Measurements from ENCODE around the gene ZNF503.

Gene ZNF503

DNA sequence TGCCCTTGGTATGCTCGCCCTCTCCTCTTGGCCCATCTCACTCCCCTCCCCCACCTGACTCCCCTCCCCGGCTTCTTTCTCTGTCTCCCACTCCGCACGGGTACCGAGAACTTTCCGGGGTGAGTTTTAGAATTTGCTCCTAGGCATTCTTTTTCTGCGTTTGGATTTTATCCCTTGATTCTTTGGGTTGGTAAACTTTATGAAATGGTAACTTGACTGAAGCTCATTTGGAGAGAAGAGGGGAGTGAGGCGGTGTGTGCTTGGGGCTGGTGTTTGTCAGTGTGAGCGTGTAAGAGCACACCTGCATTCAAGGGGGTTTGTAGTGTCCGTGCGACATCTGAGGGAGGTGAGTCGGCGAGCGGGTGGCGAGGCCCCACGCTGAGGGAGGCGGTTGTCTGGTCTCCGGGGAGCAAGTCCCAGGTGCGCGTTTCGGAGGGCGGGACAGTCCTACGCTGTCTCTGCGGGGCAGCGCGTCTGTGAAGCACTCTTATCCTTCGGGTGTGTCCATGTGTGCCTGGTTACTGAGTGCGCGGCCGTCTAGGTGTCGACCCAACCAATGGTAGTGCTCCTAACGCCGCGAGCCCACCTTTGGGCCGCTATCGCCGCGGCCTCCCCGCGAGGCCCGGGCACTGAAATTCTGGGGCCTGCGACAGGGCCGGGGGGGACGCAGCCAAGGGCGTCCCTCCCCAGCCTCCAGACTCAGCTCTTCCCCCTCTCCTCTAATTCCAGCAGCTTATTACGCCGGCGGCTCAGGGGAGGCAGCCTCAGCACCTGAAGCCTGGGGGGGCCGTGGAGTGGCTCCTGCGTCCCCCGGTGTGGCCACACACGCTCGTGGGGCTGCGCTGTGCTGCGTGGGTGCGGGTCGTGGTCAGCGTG, 2.6 kb upstream of the ZNF503 start:
- Histone ChIP-seq H3K4me1 (ENCODE audit: insufficient read depth, low read length) (peaks cover 5% of the 10 kb centered on the region), H3K27me3 (ENCODE audit: control insufficient read depth in 1 of 2, insufficient read depth in 2 of 2, low read length in 2 of 2) (no peaks in the 10 kb centered on the region), H3K9ac (ENCODE audit: low read length) (peak overlapping the region; percentile 73), H3K4me3 (ENCODE audit: low read depth in 1 of 2, low read length in 2 of 2) (peak overlapping the region; percentile 45 to 86), H3K9me3 (ENCODE audit: low read length) (no peaks in the 10 kb centered on the region), H3K36me3 (ENCODE audit: insufficient read depth, low read length) (no peaks in the 10 kb centered on the region), H3K27ac (ENCODE audit: low read depth, low read length) (peak overlapping the region; percentile 98)

DNA sequence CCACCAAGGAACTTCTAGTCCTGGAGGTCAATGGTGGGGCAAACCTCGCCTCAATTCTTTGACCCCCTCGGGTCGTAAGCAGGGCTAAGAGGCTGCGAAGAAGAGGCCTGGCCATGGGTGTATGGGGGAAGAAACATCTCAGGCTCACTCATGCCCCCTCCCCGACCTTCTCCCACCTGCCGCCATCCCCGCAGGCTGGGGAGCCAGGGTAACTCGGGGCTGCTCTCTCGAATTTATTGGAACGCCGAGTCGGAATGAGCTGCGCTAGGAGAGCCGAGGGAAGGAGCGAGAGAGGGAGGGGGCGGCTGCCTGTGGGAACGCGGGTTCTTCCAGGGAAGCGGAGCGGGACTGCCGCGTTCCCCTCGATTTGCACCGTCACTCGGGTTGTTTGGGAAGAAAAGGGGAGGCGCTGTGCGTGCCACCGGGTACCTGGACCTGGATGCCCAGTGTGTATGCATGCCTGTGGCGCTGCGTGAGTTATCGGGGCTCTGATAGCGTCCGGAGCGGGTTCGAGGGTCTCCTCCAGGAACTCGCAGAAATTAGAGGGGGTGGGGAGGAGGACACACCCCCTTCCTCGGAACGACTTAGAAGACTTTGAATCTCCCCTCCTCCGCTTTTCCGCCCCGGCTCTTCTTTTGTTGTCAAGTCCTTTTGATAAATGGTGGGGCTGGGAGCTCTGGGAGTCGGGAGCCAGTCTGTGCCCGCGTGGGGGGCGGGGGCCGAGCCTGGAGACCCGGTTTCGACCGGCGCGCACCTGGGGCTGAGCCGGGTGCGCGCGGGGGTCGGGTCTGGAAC, 1.8 kb upstream of the ZNF503 start:
- peaks cover 5% of the 10 kb centered on the region for H3K4me1 ChIP-seq (ENCODE audit: insufficient read depth, low read length)
- peak overlapping the region; percentile 73 for H3K9ac ChIP-seq (ENCODE audit: low read length)
- no peaks in the 10 kb centered on the region for H3K36me3 ChIP-seq (ENCODE audit: insufficient read depth, low read length)
- H3K27ac ChIP-seq (ENCODE audit: low read depth, low read length), result peak overlapping the region; percentile 98
- peak overlapping the region; percentile 45 to 86 for H3K4me3 ChIP-seq (ENCODE audit: low read depth in 1 of 2, low read length in 2 of 2)
- no peaks in the 10 kb centered on the region for H3K27me3 ChIP-seq (ENCODE audit: control insufficient read depth in 1 of 2, insufficient read depth in 2 of 2, low read length in 2 of 2)
- H3K9me3 ChIP-seq (ENCODE audit: low read length), result no peaks in the 10 kb centered on the region

DNA sequence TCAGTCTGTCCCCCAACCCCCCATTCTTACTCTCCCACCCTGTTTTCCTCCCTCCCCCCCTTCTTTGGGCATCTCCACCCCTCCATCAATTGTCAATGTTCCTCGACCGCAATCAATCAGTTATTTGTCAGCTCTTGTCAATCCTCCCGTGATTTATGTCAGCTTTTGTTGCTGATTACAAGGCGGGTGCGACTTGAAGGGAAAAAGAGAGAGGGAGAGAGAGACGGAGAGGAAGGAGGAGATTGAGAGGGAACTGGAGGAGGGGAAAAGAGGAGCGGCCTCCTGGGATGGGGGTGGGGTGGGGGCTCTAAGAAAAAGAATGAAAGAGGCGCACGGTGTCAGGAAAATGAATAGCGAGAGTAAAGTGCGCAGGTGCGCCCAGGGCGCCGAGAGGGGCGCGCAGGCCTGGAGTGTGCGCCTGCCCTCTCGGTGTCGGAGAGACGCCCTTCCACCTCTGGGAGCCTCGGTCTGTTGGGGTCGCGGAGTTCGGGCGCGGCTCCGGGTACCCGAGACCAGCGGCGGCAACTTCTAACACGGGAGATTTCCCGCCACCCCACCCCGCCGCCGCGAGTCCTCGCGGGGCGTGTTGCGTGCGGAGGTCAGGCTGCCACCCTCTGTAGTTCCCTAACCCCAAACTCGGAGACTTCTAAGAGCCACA, 1.1 kb upstream of the ZNF503 start:
- no peaks in the 10 kb centered on the region for H3K27me3 ChIP-seq (ENCODE audit: control insufficient read depth in 1 of 2, insufficient read depth in 2 of 2, low read length in 2 of 2)
- peak overlapping the region; percentile 98 for H3K27ac ChIP-seq (ENCODE audit: low read depth, low read length)
- H3K4me1 ChIP-seq (ENCODE audit: insufficient read depth, low read length), result peaks cover 5% of the 10 kb centered on the region
- no peaks in the 10 kb centered on the region for H3K9me3 ChIP-seq (ENCODE audit: low read length)
- no peaks in the 10 kb centered on the region for H3K36me3 ChIP-seq (ENCODE audit: insufficient read depth, low read length)
- peak overlapping the region; percentile 73 for H3K9ac ChIP-seq (ENCODE audit: low read length)
- H3K4me3 ChIP-seq (ENCODE audit: low read depth in 1 of 2, low read length in 2 of 2), result peak overlapping the region; percentile 45 to 86

DNA sequence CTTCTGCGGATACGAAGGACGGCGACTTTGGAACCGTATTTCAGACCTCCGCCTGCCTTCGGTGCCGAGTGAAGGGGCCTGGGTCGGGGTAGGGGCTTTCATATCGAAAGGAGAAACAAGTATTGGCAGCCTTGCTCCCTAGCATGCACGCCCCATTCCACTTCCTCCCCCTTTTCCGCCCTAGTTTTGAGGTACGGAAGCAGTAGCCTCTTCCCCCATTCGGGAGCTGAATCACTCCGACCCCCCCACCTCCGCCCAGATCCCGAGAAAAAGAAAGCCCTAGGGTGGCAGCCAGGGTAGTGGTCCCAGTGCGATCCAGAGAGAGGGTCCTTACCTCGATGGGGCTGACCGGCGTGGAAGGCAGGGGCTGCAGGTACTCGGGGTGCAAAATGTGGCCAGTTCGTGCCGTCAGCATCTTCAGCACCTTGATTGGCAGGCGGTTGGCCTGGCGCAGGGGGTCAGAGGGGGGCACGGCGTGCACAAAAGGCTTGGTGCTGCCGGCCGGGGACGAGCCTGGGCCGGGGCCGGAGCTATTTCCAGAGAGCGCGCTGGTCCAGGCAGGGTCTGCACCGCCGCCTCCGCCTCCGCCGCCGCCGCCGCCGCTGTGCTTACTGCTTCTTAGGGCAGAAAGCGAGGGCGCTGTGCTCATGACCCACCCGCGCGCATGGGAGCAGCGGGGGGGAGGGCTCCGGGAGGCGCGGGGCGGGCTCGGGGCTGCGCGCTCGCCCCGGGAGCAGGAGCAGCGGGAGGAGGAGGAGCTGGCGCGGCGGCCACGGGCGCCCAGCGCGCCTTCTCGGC, 594 bp downstream of the ZNF503 start:
- peak overlapping the region; percentile 96 for H3K9ac ChIP-seq (ENCODE audit: low read length)
- H3K9me3 ChIP-seq (ENCODE audit: low read length), result no peaks in the 10 kb centered on the region
- peak overlapping the region; percentile 98 for H3K27ac ChIP-seq (ENCODE audit: low read depth, low read length)
- H3K36me3 ChIP-seq (ENCODE audit: insufficient read depth, low read length), result no peaks in the 10 kb centered on the region
- peak overlapping the region; percentile 86 to 100 for H3K4me3 ChIP-seq (ENCODE audit: low read depth in 1 of 2, low read length in 2 of 2)
- peaks cover 5% of the 10 kb centered on the region for H3K4me1 ChIP-seq (ENCODE audit: insufficient read depth, low read length)
- H3K27me3 ChIP-seq (ENCODE audit: control insufficient read depth in 1 of 2, insufficient read depth in 2 of 2, low read length in 2 of 2), result no peaks in the 10 kb centered on the region

DNA sequence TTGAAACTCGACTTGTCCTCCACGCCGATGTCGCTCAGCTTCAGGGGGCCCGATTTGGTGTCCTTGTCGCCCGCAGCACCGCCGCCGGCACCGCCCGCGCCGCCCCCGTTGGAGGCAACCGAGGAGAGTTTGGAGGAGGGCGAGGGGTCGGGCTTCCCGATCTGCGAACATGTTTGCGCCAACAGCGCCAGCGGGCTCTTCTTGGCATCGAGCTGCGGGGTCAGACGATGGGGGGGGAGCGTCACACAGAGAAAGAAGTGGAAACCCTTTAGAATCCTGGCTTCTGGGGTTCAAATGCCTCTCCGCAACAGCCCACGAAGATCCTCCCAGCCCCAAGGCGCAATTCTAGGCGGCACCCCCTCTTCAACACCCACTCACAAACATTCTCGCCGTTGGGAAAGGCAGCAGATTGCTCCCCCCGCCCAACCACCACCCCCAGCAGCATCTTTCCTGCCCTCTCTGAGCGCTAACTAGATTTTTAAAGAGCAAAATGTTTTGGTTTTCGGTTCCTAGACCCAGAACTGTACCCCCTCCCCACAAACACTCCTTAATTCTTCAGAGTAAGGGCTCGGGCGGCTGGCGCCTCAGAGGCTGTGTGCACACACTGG, 1.3 kb downstream of the ZNF503 start:
- Histone ChIP-seq H3K27me3 (ENCODE audit: control insufficient read depth in 1 of 2, insufficient read depth in 2 of 2, low read length in 2 of 2) (no peaks in the 10 kb centered on the region), H3K36me3 (ENCODE audit: insufficient read depth, low read length) (no peaks in the 10 kb centered on the region), H3K9me3 (ENCODE audit: low read length) (no peaks in the 10 kb centered on the region), H3K27ac (ENCODE audit: low read depth, low read length) (peak overlapping the region; percentile 98), H3K4me3 (ENCODE audit: low read depth in 1 of 2, low read length in 2 of 2) (peak overlapping the region; percentile 86 to 100), H3K9ac (ENCODE audit: low read length) (peak overlapping the region; percentile 96), H3K4me1 (ENCODE audit: insufficient read depth, low read length) (peaks cover 5% of the 10 kb centered on the region)

DNA sequence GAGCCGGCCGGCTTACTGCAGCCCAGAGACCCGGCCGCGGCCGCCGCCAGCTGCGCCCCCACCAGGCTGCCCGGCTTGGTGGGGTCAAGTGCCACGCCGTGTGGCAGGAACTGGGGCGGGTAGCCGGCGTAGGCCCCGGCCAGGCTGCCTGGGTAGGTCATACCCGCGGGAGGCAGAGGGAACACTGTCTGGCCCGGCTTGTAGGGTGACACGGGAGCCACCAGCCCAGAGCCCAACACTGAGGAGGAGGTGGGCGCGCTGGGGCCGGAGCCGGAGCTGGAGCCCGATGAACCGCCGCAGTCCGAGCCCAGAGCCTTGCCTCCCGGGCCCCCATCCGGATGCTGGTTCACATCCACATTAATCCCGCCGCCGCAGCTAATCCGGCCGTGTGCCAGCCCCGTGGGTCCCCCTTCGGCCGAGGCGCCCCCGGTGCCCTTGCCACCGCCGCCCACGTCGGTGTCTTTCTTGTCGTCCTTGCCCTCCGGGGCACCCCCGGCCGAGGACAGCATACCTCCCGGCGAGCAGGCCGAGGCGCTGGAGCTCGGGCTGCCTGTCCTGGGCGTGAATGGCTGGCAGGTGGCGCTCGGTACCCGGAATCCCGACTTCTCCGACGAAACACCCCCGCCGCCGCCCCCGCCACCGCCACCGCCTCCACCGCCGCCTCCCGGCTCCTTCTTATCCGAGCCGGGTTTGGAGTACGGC, 2.0 kb downstream of the ZNF503 start:
- peak overlapping the region; percentile 98 for H3K27ac ChIP-seq (ENCODE audit: low read depth, low read length)
- H3K4me3 ChIP-seq (ENCODE audit: low read depth in 1 of 2, low read length in 2 of 2), result peak overlapping the region; percentile 82 to 86
- H3K27me3 ChIP-seq (ENCODE audit: control insufficient read depth in 1 of 2, insufficient read depth in 2 of 2, low read length in 2 of 2), result no peaks in the 10 kb centered on the region
- no peaks in the 10 kb centered on the region for H3K9me3 ChIP-seq (ENCODE audit: low read length)
- peaks cover under 1% of the 10 kb centered on the region for H3K36me3 ChIP-seq (ENCODE audit: insufficient read depth, low read length)
- peak overlapping the region; percentile 96 for H3K9ac ChIP-seq (ENCODE audit: low read length)
- H3K4me1 ChIP-seq (ENCODE audit: insufficient read depth, low read length), result peaks cover 5% of the 10 kb centered on the region

DNA sequence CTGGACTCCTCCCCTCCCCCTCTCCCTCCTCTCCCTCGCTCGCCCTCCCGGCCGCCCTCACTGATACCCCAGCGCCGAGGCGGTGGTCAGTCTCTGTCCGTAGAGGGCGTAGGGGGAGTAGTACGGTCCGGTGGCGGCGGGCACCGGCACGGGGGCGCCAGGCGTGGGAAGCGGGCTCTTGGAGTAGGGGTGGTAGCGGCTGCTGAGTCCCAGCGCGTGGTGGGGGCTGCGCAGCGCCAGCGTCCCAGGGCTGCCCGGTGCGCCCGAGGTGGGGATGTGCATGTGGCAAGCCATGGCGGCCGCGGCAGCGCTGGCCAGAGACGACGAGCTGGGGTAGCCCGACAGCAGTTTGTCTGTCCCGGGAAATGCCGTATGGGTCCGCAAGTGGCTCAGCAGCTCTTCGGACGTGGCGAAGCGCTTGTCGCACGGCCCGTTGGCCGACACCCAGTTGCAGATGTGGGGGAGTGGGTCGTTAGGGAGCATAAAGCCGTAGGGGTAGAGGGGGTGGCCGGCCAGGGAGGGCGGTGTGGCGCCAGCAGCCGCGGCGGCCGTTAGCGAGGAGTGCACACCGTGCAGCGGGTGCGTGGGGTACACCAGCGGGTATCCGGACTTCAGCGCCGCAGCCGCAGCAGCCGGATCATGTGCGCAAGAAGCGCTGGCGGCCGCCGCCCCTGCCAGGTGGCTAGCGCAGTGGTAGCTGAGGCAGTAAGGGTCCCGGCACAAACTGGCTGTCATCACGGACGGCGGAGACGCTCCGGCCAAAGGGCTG, 2.7 kb downstream of the ZNF503 start:
- H3K27ac ChIP-seq (ENCODE audit: low read depth, low read length), result peak overlapping the region; percentile 84
- H3K27me3 ChIP-seq (ENCODE audit: control insufficient read depth in 1 of 2, insufficient read depth in 2 of 2, low read length in 2 of 2), result no peaks in the 10 kb centered on the region
- peak overlapping the region; percentile 68 to 82 for H3K4me3 ChIP-seq (ENCODE audit: low read depth in 1 of 2, low read length in 2 of 2)
- no peaks in the 10 kb centered on the region for H3K9me3 ChIP-seq (ENCODE audit: low read length)
- peaks cover 3% of the 10 kb centered on the region for H3K4me1 ChIP-seq (ENCODE audit: insufficient read depth, low read length)
- H3K9ac ChIP-seq (ENCODE audit: low read length), result peak overlapping the region; percentile 53
- H3K36me3 ChIP-seq (ENCODE audit: insufficient read depth, low read length), result peaks cover 6% of the 10 kb centered on the region

DNA sequence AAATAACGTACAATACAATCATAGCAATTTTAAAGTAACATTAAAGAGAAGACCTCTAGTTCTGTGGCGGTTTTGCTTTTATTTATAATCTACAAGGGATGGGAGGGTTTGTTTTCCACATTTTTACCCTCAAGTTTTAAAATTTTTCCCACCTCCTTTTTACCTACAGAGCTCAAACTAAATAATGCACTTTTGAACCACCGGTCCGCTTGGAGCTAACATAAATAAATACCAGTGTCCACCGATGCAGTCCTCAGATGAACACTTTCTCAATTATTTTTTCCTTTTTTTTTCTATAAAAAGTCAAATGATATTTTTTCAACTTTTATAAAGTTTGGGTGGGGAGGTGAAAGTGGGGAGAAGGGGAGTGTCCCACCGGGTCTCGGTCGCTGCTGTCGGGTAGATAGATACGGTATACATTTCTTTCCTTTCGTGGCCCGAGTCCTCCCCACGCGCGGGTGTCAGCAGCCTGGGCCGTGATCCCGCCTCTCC, 3.3 kb downstream of the ZNF503 start:
- no peaks in the 10 kb centered on the region for H3K27me3 ChIP-seq (ENCODE audit: control insufficient read depth in 1 of 2, insufficient read depth in 2 of 2, low read length in 2 of 2)
- H3K27ac ChIP-seq (ENCODE audit: low read depth, low read length), result peak overlapping the region; percentile 84
- H3K4me3 ChIP-seq (ENCODE audit: low read depth in 1 of 2, low read length in 2 of 2), result peak overlapping the region; percentile 68 to 82
- peaks cover 6% of the 10 kb centered on the region for H3K36me3 ChIP-seq (ENCODE audit: insufficient read depth, low read length)
- no peaks in the 10 kb centered on the region for H3K4me1 ChIP-seq (ENCODE audit: insufficient read depth, low read length)
- H3K9ac ChIP-seq (ENCODE audit: low read length), result peak overlapping the region; percentile 53
- no peaks in the 10 kb centered on the region for H3K9me3 ChIP-seq (ENCODE audit: low read length)

DNA sequence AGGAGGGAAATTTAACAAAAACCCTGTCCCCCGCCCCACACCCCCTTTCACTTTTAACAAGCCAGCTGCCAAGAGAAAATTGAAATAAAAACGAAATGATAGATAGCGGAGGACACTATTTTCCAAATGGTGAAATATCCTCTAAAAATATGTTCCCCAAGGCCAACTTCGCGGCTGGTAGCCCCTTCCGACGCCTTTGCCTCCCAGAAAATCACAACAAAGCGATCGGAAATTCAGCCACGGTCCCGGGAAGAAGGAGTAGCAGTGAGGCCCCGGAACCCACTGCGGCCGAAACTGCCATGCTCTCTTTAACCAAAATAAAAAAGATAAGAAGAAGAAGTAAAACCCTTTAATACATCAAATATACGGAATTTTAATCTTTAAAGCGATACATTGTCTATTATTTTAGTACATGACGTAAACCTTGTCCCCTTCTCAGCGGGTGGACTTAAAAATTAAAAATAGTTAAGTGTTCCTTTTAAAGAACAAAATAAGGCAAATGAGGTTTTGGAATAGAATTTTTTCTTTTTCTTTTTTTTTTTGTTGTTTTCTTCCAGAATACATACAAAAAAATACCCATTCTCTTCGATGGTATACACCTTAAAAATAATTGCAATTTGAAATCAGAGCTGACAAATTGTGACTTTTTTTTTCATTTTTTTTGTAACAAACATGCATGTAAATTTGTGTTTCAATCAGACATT, 3.9 kb downstream of the ZNF503 start:
- no peaks in the 10 kb centered on the region for H3K9me3 ChIP-seq (ENCODE audit: low read length)
- H3K27ac ChIP-seq (ENCODE audit: low read depth, low read length), result peak overlapping the region; percentile 84
- peaks cover 6% of the 10 kb centered on the region for H3K36me3 ChIP-seq (ENCODE audit: insufficient read depth, low read length)
- no peaks in the 10 kb centered on the region for H3K27me3 ChIP-seq (ENCODE audit: control insufficient read depth in 1 of 2, insufficient read depth in 2 of 2, low read length in 2 of 2)
- H3K4me1 ChIP-seq (ENCODE audit: insufficient read depth, low read length), result no peaks in the 10 kb centered on the region
- H3K4me3 ChIP-seq (ENCODE audit: low read depth in 1 of 2, low read length in 2 of 2), result peak overlapping the region; percentile 17 to 68
- H3K9ac ChIP-seq (ENCODE audit: low read length), result no peak overlapping the region

Measured in muscle layer of colon (tissue), 2 donors.